Measurements from ENCODE around the gene MYBBP1A. TPM values are rescaled to one million over a fixed set of nuclear protein-coding genes. Genes with fewer than 3 reads are reported as not detected.

MYBBP1A gene
- total RNA-seq, 1 donor from 2014 or later = 27.9 TPM

DNA sequence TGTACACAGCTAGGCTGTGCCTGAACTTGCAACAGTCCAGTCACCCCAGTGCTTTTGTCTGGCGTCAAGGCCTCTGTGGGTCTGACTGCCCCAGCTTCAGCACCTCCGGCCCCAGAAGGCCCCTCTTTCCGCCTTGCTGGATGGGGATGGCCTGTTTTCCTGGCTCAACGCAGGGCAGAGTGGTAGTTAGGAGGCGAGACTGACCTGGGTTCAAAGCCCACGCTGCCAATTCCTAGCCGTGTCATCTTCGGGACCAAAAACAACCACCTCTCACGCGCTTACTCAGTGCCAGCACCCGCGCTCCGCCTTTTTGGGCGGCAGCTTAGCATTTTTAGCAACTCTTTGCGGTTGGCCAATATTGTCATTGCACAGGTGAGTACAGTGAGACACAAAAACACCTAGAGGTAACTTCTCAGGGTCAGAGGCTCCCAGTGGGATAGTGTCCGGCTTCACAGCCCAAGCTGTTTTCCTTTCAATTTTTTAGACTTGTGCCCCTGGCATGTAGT is 4.6 kb downstream of the MYBBP1A start:
- no peak for DNase-seq (ENCODE audit: low spot score)

DNA sequence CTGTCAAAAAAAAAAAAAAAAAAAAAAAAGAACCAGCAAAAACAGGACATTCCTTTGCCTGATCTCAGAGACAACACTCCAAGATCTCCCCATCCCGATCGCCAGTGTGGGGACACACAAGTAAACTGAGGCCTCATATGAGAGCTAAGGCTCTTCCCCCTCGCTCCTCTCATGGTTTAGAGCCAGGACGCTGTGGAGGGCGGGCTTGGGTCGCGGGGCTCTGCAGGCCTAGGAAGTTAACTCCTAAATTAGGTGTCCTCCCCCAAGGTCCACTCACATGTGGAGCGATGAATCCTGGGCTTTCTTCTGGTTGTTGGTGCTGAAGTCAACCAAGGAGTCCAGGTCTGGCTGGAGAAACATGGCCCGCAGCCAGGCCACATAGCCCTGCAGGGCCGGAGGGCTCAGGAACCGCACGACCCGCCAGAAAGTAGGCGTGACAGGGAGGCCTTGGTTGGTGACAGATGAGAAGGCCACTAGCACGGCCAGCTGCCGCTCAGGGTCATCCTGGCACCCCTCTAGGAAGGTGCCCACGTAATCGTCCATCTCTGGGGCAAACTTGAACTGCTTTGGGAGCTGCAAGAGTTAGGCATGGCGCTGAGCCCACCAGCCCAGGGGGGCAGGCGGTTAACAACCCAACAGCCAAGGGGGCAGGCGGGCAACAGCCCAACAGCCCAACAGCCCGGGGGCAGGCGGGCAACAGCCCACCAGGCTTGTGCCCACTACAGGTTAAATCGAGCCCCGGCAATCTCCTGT is 5.2 kb downstream of the MYBBP1A start:
- DNase-seq (ENCODE audit: low spot score) = no peak

DNA sequence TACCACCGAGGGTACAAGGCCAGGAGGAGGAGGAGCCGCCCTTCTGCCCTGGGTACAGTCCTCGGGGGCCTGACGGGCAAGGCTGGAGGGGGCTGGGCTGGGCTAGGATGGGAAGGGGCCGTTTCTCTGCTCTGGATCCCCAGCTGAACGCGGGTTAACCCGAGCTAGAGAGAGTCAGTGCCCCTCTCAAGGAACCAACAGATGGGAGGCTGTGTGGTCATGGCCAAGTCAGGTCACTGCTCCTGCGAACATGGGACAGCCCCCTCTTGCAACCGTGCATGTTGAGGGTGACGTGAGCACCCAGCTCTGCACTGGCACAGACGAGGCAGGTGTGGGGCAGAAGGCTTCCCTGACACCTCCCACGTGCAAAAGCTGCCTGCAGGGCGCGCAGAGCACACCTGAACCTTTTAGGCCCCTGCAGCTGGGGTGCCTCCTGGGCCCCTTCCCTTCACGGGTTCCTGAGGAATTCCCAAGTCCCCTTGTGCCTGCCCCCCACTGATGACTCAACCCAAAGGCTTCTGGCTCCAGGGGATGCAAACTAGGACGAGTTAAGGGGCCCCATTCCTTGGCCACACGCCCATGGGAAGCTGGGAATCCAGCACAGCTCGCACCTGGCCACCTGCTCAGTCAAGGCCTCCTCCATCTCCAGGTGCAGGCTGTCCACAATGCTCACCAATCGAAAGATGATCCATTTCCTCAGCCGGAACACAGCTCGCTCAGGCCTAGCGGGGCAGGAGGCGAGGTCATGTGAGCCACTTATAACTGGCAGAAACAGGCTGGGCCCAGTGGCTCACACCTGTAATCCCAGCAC is 6.3 kb downstream of the MYBBP1A start:
- no peak for DNase-seq (ENCODE audit: low spot score)

DNA sequence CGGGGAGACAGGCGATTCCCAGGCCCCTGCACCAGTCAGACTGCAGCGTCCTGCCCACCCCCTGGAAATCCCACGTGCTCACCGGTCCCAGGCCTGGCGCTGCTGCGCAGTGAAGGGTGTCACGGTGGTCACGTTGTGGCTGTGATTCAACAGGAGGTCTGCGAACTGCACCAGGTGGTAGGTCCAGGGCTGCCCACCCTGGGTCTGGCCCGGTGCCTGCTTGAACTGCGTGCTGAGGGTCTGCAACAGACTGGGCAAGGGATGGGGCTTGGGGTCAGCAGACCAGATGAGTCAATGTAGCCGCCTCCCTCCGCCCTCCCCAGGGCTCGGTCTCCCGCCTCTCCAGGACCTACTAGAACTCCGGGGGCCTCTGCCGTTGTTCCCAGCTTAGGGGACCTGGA is 7.1 kb downstream of the MYBBP1A start:
- no peak for DNase-seq (ENCODE audit: low spot score)

DNA sequence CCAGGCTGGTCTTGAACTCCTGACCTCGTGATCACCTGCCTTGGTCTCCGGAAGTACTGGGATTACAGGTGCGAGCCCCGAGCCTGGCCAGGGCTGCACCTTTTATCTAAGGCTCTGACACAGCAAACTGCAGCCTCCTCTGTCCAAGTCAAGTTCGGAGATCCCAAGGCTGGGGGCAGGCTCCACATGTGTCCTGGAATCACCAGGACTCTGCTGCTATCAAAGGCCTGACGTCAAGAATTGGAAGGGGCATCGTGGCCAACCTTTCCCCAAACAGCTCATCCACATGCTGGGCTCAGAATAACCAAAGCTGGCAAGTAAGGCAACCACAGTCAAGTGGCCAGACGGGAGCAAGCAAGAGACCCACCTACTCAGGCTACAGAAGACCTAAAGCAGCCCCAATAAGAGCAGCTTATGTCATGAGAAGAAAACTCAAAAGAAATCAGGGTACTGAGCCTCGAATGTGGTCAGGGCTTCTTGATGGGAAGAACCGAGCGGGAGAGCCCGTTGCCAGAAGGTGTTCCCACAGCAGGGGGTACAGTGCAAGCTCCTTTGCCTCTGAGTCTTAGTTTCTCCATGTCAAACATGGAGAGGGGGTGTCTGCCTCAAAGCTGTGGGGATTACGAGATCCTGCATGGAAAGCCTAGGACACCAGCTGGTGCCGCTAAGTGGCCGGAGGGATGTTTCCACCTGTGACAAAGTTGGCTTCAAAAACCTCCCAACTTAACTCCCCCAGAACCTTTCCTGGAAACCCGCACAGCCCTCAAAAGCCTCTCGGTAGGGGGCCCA is 7.9 kb downstream of the MYBBP1A start:
- DNase-seq (ENCODE audit: low spot score) = no peak

DNA sequence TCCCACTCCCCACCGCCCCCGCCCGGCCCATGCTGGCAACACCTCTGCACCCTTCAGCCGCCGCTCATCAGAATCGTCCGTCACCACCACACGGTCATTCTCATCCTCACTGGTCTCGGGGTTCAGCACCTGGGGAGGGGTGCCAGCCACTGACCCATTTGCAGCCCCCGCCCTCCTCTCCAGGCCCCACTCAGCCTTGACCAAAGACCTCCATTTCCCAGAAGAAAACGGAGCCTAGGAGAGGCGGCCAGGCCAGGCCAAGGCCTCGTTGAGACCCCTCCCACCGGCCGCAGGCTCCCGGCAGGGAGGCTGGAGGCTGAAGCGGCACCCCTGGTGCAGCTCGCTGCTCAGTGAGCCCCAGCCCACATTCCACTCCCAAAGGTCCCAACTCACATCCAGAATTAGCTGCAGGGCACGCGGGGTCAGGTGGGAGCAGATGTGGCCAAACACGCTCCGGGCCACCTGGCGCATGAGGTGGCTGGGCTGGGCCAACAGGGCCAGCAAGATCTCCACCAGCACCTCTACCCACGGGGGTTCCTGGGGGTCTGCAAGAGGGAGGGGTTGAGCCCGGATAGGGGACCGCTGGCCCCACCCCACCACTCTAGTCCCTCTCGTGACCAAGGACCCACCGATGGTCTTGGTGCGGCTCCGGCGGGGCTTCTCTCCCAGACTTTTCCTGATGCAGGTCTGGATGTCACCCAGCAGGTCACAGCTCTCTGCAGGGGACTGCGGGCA is 9.8 kb downstream of the MYBBP1A start:
- DNase-seq (ENCODE audit: low spot score) = no peak

DNA sequence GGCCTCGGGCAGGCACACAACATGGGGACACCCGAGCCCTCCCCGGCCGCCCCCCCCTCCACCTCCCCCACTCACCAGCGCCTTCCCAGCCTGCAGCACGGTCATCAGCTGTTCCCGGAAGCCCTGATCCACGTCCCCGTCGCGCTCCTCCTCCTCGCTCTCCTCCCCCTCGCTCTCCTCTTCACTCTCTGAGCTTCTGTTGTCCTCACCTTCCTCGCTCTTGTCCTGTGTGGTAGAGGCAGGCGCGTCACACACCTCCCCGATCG is 10.3 kb downstream of the MYBBP1A start:
- DNase-seq (ENCODE audit: low spot score) = no peak

DNA sequence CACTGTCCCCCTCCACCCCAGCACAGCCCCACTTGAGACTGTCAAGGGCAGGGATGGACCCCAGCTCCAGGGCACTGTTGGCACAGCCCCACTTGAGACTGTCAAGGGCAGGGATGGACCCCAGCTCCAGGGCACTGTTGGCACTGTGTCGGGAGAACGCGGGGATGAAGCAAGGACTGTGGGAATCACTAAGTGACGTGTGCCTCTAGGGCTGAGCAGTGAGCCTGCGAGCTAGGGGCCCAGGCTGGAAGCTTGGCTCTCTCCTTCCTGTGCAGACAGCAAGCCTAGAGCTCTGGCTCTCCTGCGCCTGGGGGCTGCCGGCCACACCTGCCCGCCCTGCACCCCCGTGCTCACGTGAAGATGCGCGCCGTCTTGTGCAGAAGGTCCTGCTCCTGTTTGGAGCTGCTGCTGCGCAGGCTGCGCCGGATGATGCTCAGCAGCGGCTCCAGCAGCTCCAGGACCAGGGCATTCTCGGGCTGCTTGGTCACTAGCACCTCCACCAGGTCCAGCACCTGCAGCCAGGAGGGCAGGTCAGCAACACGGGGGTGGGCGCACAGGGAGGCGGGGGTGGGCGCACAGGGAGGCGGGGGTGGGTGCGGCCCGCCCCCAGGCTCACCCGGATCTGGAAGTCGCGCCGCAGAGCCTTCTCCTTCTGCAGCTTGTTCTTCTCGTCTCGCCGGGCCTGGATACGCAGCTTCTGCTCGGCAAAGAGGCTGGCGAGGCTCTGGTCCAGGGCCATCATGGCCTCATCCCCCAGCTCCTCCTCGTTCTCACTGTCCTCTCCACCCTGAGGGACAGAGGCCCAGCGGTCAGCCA is 10.8 kb downstream of the MYBBP1A start:
- DNase-seq (ENCODE audit: low spot score) = no peak

DNA sequence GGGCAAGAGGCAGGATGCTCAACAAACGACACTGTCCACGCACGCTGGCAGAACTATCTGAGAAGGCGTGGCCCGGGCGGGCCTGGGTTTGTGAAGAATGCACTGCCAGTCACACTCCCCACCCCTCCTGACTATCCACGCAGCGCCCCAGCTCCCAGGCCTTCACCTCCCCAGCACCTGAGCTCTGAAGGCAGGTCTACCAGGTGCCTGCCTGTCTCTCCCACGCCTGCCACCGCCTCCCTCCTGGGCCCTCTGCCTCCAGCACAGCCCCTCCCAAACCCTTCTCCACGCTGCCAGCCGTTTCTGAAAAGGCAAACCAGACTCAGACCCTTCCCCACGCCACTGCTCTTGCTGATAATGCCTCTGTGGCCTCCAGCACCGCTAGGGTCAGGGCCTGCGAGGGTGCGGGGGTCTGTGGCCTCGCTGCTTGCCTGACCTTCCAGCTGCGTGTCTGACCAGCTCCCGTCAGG is 11.6 kb downstream of the MYBBP1A start:
- no peak for DNase-seq (ENCODE audit: low spot score)

DNA sequence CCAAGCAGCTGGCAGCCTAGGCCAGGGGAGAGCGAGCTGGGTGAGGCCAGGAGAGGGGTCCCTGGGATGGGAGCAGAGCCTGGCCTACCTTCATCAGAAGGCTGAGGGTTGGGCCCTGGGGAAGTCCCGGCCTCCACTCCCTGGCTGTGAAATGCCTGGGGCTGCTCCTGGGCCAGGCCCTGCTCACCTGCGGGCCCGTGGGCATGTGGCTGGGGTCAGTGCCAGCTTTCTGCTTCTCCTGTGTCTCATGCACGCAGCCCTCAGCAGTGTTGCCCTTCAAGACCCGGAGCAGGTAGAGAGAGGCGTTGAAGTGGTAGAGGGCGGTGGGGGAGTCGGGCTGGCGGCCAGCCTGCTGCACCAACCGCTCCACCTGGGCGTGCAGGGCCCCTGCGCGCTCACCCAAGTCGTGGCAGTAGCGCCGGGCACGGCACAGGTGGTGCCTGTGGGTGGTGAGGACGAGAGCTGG is 12.4 kb downstream of the MYBBP1A start:
- DNase-seq (ENCODE audit: low spot score) = no peak

DNA sequence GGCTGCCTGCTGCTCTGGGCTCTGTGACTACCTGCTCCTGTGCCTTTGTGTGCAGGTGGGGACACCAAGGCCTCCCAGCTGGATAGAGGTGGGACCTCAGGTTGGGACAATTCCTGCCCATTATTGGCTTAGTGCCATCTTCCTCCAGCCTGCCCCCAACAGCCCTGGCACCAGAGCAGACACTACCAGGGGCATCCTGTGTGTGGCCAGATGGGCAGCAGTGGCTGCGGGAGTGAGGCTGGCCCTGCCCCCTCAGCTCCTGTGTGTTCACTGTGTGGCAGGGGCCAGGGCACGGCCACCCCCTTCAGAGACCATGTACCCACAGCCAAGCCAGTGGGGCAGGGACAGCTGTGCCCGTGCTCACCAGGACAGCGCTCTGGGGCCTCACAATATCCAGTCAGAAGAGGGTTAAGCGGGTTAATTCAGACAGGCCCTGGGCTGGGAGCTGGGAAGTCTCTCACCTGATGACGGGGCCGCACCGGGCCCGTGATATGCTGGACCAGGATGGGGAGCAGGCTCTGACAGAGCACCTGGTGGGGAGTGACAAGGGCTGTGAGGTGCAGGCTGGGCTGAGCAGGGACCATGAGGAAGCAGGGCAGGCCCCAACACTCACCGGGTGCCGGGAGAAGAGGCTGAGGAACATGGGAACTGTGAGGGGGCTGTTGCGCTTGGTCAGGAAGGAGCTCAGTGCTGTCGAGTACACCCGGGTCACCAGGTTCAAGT is 13.0 kb downstream of the MYBBP1A start:
- no peak for DNase-seq (ENCODE audit: low spot score)

DNA sequence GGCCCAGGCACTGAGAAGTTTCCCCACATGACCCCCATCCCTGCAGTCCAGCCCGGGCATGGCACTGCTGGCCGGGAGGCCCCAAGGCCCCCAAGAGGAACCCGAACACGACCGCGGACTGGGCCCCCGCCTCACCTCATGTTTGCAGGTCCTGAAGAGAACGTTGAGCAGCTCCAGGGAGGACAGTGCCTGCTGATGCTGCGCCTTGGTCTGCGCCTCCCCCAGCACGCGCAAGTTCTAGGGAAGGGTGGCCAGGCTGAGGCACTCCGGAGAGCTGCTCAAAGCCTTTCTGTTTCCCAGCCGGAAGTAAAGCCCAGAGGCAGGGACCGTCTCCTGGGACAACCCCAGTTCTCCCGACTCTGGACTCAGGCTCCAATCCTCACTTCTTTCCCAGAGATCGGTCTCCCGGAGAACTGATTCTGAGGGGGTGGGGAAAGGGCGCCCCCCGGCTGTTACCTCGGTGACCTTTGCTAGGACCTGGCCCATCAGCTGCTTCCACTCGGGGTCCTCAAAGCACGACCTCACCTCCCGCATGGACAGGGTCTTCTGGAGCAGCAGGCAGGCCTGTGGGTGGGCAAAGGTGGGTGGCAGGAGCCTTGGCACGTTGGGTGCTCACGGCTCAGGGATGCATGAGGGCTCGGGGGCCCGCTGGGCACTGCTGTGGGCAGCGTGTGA is 13.7 kb downstream of the MYBBP1A start:
- no peak for DNase-seq (ENCODE audit: low spot score)

DNA sequence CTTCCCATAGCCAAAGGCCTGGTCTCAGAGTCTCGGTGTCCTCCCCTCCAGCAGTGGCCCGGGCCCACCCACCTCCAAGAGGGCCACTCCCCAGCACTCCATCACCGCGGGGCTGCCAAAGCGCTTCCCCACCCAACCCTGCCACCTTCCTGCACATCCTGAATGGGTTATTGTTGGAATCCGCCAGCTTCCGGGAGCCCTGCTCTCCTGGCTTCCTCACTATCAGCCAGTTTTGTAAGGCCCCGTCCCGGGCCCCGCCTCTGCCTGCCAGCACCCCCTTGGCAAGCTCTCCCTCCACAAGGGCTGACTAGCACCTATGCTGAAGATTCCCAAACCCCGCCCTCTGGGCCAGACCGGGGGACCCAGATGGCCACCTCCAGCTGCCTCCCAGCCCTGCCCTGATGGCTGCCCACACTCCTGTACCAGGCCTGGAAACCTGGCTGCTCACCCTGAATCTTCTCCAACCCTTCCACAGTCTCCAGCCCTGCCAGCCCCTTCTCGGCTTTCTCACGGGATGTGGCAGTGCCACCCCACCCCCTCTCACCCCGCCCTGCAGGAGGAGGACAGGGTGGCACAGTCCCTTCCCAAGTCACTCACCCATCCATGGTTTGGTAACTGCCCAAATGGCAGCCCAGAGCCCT is 14.4 kb downstream of the MYBBP1A start:
- no peak for DNase-seq (ENCODE audit: low spot score)

DNA sequence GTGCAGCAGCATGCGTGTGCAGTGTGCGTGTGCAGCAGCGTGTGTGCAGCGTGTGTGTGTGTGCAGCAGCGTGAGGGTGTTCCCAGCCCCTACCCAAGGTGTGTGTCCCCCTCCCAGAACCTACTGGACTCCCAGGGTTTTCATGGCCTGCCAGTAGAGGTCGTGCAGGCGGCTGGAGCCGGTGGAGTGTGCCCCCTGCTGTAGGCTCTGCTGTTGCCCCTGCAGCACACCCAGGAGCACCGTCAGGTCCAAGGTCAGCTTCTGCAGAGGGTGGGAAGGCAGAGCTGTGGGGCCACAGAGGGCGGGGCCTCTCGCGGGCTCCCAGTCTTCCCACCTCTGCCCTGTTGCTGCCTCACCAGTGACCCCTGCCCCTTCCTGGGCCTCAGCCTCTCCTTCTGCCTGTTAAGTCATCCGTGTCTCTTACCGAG is 14.9 kb downstream of the MYBBP1A start:
- DNase-seq (ENCODE audit: low spot score) = no peak

DNA sequence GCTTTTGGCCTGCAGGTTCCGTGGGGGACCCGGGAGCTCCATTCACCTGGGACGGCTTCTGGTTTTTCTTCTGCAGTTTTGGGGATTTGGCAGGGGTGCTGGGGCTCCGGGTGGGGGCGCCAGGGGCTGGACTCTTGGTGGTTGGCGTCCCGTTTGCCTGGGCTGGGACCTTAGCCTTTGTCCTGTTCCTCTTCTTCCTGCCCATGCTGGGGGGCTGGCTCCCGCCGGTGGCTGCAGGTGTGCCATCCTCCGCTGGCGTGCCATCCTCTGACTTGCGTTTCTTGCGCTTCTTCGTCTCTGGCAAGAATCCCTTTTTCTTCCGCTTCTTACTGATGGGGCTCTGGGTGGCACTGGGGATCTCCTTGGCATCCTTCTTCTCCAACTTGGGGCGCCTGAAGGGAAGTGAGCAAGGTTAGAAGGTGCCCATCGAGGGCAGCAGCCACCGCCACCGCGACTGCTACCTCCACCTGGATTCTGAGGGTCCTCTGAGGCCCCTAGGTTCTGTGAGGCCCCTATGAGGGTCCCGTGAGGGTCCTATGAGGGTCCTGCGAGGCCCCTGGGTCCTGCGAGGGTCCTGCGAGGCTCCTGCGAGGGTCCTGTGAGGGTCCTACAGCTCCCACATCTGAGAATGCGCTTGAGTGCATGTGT is 15.5 kb downstream of the MYBBP1A start:
- DNase-seq (ENCODE audit: low spot score) = no peak

DNA sequence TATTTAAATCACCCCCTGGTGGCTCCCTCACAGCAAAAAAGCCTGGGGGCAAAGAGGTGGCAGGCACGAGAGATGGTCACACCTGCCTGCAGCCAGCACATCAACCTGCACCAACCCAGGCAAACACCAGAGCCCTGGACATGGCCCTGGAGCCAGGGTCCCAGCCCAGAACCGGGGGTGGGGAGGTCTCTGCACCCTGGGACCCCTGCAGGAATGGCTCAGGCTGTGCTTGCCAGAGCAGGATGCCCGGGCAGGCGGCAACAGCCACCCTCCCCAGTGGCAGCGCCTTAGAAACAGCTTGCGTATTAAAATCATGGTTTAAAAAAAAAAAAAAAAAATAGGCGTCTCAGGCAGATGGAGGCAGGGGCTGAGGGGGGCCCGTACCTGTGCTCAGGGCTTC is 16.2 kb downstream of the MYBBP1A start:
- DNase-seq (ENCODE audit: low spot score) = no peak

DNA sequence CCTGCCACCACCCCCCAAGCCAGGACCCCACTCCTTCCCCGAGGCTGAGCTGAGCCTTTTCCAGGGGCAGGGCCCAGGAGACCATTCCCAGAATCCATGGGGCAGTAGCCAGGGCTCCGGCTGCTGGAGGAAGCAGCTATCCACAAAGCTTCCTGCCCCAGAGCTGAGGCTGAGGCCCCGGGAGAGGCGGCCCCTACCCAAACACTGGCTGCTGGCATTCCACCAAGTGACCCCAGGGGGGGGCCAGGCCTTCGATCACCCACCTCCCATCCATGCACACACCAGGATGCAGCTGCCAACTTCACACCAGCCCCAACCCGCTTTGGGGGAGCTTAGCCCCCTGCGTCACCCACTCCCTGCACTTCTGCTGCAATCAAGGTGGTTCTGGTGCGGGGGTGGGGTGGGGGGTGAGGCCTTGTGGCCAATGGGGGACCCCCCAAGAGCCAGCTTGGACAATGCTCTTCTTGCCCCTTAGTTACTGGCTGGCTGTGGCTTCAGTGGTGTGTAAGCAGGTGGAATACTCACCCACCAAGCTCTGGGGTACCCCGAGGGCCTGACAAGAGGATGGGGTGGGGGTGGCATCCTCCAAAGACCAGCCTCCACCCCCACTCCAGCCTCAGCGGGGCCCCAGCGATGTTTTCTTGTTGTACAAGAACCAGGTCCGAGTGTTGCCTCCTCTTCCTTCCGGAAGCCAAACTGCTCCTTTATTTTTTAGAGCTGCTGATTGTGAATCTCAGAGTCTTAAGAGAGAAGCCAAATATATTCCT is 16.8 kb downstream of the MYBBP1A start:
- DNase-seq (ENCODE audit: low spot score) = no peak
